SK-N-DZ (cell line): ENCODE data around the gene CACNG8. TPM values are rescaled to one million over a fixed set of nuclear protein-coding genes. Genes with fewer than 3 reads are reported as not detected.
"Not testable (repeated sequence)": the region's sequence is repeated elsewhere in the genome, so short reads cannot be mapped to it uniquely, and the experiment has no call there.

ENCODE experiments used
- DNase-seq: peaks from one replicate; pipeline ENCODE4 v3.0.0-alpha.2; 2015; ENCODE audit warnings: low spot score
- polyA plus RNA-seq, 2 experiments: library from polyadenylated mRNA; depleted of rRNA; stranded (reverse); fragments of >200 nt; gene quantifications; 2 replicates each; pipeline ENCODE4 v1.2.3, GENCODE V29; 2014

Gene CACNG8
- 0.08 TPM in 1 of 2 replicates, not detected in the other for polyA plus RNA-seq (2014; cell fraction: cytosol; rRNA removed)
- polyA plus RNA-seq (2014; cell fraction: nucleus; rRNA removed), result 0.12 and 0.83 TPM in 2 replicates

DNA sequence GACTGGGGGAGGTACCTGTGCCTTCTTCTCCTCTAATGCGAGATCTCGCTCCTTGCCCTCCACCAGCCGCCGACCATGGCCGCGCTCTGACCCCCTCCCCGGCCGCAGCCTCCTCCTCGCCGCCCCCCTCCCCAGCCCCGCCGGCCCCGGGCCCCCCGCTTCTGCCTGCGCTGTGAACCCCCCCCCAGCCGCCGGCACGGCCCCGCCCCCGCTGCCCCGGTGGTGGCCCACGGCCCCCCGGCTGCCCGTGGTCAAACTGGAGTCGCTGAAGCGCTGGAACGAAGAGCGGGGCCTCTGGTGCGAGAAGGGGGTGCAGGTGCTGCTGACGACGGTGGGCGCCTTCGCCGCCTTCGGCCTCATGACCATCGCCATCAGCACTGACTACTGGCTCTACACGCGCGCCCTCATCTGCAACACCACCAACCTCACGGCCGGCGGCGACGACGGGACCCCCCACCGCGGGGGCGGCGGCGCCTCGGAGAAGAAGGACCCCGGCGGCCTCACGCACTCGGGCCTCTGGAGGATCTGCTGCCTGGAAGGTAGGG, at the start of gene CACNG8:
TSS of gene CACNG8 (plus strand) at position 51 of the 545 bp plus-strand sequence.
- DNase-seq, result no peak

GRCh38 chr19:53915000-53915399, 47.7 kb upstream of the CACNG8 start:
- no peak for DNase-seq

GRCh38 chr19:53916004-53916403, 46.7 kb upstream of the CACNG8 start:
- DNase-seq, result no peak

GRCh38 chr19:53917356-53917755, 45.4 kb upstream of the CACNG8 start:
- DNase-seq, result no peak

DNA sequence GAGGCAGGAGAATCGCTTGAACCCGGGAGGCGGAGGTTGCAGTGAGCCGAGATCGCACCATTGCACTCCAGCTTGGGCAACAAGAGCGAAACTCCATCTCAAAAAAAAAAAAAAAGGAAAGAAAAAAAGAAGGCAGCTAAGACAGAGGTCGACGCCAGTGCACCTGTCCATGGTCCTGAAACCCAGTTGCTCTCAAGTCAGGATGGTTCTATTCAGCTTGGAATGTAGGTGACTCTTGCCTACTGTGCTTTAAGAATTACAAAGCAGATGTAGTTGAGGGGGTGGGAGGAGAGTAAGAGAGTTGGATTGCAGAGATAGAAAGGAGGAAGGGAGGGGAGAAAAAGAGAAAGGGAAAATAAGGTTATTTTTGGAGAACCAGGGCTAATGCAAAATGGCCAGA, 35.0 kb upstream of the CACNG8 start:
- no peak for DNase-seq

DNA sequence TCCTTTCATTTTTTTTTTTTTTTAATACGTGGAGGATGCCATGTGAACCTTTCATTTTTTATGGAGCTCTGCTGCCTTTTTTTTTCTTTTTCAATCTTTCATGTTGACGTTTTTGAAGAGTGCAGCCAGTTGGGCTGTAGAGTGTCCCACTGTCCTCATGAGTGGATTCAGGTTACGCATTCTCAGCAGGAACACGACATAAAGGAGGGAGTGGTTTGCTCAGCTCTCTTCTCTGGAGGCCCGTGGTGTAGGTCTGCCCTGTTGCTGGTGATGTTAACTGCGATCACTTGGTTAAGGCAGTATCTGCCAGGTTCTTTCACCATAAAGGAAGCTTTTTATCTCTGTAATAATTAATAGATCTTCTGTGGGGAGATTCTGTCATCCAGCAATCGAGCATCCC, 26.7 kb upstream of the CACNG8 start:
- DNase-seq, result no peak

- DNase-seq, result no peak
Observed at GRCh38 chr19:53942001-53942786, 20.5 kb upstream of the CACNG8 start.

- no peak for DNase-seq
Observed at GRCh38 chr19:53944416-53944815, 18.3 kb upstream of the CACNG8 start.

GRCh38 chr19:53944933-53945332, 17.8 kb upstream of the CACNG8 start:
- DNase-seq, result no peak

DNA sequence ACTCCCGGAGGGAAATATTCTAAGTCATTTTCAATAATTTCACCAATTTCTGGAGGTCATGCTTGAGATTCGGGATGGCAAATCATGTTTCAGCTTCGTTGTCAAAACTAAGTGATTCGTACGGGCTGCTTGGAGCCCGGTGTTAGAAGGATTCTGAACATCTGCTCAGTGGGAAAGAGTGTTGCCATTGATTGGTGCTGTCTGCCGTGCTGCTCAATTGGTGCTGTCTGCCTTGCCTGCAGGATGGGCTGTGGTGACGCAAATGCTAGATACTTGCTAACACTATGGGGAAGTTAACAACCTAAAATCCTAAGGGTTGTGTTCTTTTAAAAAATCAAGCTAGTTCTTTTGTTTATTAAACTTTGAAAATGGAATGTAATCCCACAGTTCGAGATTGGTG, 17.3 kb upstream of the CACNG8 start:
- peak; percentile 12 for DNase-seq

- DNase-seq, result no peak
Observed at GRCh38 chr19:53945998-53946397, 16.7 kb upstream of the CACNG8 start.

GRCh38 chr19:53947624-53948023, 15.1 kb upstream of the CACNG8 start:
- peak; percentile 17 for DNase-seq

- not testable (repeated sequence) for DNase-seq
Observed at GRCh38 chr19:53948611-53949010, 14.1 kb upstream of the CACNG8 start.

- DNase-seq, result no peak
Observed at GRCh38 chr19:53951436-53951835, 11.3 kb upstream of the CACNG8 start.

GRCh38 chr19:53951947-53952346, 10.8 kb upstream of the CACNG8 start:
- DNase-seq, result no peak

- DNase-seq, result no peak
Observed at GRCh38 chr19:53953383-53953782, 9.4 kb upstream of the CACNG8 start.

GRCh38 chr19:53957448-53958167, 5.1 kb upstream of the CACNG8 start:
- no peak for DNase-seq

DNA sequence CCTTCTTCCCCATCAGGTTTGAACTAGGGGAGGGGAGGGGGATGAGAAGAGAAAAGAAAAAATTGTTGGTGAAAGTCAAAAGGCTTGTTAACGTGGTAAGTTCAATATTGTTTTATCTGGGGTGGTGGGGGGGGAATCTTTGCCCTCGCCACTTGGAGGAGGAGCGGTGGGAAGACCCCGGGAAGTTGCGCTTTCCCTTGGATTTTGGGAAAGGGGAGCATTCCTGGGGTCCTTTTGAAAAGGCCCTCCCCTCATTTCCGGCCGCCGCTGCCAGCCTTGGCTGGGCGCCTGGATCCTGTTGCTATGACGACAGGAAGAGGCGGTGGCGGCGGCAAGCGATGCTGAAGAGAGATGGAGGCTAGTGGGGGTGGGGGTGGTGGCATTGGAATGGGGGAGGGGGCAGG, 4.6 kb upstream of the CACNG8 start:
- DNase-seq, result no peak

DNA sequence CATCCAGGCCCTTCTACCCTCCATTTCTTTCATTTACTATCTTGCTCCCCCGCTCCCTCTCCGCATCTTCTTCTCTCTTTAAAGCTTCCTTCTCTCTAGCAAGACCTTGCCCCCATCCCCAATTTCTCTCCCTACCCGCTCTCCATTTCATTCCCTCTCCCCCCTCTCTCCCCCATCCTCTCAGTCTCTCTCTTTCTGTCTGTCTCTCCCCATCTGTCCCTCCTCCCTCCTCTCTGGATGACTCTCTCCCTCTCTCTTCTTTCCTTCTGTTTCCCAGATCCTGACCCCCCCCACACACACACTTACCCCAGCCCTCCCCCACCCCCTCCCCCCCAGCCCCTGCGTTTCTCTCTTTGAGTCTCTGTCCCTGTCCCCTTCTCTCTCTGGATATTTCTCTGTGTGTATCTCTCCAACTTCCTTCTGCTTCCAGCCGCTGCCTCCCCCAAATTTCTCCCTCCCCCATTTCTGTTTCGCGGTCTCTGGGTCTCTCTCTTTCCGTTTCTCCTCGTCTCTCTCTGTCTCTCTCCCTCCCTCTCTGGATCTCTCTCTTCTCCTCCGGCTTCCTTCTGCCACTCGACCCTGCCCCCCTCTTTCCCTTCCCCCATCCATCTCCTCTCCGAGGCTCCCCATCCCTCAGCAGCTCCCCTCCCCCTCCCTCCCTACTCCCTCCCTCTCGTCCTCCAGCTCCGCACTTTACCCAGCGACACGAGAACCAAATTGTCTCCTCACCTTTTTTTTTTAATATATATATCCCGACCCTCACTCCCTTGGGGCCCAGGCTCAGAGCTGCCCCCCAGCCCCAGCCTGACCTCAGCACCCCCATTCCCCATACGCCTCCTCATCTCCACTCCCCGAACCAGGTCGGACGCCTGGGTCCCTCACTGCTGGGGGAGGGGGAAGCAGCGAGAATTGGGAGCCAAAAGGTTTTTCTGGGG, 3.6 kb upstream of the CACNG8 start:
- no peak for DNase-seq

GRCh38 chr19:53960187-53960586, 2.5 kb upstream of the CACNG8 start:
- DNase-seq, result no peak

- no peak for DNase-seq
Observed at GRCh38 chr19:53960886-53961285, 1.9 kb upstream of the CACNG8 start.
